Erythroblast (primary cell): ENCODE measurements around the gene TPO.

Experiments used
- GATA1 ChIP-seq: IDR thresholded peaks from 2 replicates; pipeline ENCODE4 v1.6.1; 2011; ENCODE audit warnings: low read depth, mild to moderate bottlenecking, control low read depth, low read length, moderate library complexity
- POLR2A ChIP-seq: IDR thresholded peaks from 2 replicates; pipeline ENCODE4 v1.6.1; 2011; ENCODE audit warnings: mild to moderate bottlenecking, low read length

DNA sequence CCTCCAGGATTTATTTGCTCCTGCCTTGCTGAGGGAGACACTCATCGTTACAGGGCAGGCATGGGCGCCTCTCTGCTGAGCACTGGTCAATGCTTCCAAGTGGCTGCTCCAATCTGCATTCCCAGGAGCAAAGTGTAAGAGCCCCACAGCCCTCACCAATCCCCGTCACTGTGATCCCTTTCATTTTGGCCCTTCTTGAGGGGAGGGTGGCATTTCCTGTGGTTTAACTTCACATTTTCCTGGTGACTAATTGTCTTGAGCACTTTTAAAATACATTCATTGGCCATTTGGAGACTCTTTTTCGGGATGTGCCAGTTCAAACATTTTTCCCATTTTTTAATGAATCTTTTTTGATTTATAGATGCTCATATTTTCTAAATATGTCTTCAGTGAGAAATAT, 33.0 kb downstream of the TPO start:
- TF ChIP-seq POLR2A, result no peak
- TF ChIP-seq GATA1, result no peak
